Ramos (cell line): ENCODE data around the gene MLST8.
"Not testable (repeated sequence)": the region's sequence is repeated elsewhere in the genome, so short reads cannot be mapped to it uniquely, and the experiment has no call there.

Source experiments
- in situ Hi-C: fragments of 300-500 bp; cut with MboI; formaldehyde crosslinking; loops from one replicate; pipeline ENCODE4 v1.14.3; 2022; ENCODE audit warnings: low sequenced_read_pairs; ENCODE audit not compliant: unreplicated experiment

The MLST8 gene

DNA sequence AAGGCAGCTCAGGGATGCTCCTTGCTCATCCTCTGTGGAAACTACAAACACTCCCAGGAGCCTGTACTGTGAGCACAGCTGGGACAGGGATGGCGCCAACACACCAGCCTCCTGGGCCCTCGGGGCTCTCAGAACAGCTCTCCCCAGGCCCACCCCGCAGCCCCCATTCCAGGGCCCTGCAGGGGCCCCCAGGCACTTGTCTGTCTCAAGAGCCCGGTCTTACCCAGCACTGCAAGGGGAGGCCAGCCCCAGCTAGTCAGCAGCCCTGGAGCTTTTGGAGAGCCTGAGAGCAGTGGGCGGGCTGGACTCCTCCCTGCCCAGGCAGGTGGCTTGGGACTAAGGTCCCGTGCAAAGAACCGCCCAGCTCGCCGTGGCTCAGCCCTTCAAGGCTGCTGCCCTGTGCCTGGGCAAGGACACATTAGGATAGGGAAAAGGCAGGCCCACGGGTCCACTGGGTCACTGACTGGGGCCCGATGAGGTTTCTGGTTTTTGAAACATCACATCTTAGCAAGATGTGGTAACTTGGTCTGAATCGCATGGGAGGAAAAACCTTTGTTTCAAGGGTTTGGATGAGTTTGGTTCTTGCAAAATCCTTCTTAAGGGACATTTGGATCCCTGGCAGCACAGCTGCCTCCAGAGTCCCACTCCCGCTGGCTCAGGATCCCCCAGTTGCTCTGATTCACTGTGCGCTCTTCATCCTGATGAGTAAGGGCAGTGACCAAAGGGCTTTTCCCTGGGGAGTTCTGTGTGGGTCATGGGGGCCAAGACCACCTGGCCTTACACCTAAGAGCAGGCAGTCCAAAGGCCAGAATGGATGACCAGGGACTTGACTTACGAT, 33.8 kb downstream of the MLST8 start:
- in situ Hi-C loops, result no loop called here

DNA sequence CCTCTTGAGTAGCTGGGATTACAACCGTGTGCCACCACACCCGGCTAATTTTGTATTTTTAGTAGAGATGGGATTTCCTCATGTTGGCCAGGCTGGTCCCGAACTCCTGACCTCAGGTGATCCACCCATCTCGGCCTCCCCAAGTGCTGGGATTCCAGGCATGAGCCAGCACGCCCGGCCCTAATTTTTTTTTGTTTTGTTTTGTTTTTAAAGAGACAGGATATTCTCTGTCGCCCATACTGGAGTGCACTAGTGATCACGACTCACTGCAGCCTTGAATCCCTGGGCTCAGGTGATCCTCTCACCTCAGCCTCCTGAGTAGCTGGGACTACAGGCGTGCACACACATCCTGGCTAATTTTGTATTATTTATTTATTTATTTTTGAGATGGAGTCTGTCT, 35.1 kb downstream of the MLST8 start:
- in situ Hi-C loops, result not testable (repeated sequence)

DNA sequence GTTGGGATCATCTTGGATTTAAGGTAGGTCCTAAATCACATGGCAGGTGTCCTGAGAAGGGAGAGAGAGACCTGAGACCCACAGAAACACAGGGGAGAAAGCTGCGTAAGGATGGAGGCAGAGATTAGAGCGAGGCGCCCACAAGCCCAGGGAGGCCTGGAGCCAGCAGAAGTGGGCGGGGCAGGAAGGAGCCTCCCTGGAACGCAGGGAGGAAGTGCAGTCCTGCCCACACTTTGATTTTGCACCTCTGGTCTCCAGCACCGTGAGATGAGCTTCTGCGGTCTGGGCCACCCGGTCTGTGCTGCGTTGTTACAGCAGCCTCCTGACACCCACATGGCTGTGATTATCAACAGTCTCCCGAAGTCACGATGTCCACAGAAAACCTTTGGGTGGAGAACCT, 37.3 kb downstream of the MLST8 start:
- in situ Hi-C loops, result no loop called here

DNA sequence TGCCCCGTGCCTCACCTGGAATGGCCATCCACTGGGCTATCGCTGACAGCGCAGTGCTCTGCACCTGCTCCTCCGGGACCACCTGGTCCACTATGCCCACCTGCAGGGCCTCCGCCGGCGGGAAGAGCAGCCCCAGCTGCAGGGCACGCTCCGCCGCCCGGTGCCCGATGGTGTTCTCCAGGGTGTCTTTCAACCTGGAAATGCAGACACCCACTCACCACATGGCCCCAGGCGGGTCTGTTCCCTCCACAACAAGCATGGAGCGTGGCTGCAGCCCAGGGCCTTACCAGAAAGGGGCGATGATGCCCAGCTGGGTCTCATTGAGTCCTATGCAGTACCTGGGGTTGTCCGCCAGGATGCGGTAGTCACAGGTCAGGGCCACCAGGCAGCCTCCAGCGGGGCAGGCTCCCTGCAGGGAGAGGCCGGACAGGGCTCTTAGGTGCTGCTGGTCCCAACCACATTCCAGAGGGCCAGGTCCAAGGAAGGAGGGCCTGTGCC, 37.8 kb downstream of the MLST8 start:
- in situ Hi-C loops, result no loop called here

DNA sequence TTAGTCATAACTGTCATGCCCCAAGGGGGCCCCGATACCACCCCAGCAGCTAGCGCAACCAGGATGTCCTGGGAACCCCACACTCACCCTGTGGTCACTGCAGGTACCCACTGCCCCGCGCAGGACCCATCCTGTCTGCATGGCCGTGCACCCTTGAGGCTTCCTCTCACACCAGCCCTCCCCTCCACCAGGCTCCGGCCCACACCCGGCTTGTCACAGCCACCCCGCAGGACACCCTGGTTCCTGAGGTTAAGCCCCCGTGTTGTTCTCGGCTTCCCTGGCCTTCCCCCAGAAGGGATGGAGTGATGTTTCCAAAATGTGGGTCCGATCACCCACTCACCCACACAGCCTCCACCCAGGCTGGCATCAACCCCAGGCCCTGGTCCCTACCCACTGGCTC, 38.5 kb downstream of the MLST8 start:
- in situ Hi-C loops, result no loop called here

DNA sequence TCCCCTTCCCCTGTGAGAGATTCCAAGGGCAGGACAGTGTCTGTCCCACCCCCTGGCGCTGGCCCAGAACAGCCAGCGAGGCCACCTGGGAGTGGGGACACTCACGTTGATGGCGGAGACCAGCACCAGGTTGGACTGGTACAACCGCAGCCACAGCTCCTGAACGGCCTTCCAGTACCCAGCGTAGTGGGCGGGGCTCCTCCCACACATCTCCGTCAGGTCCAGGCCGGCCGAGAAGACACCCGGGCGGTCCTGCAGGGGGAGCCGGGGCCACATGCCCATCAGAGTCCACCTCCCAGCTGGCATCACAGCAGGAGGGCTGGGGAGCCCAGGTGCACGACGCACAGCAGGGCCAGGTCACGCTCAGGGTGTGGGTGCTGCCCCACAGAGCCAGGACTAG, 39.0 kb downstream of the MLST8 start:
- in situ Hi-C loops, result no loop called here

DNA sequence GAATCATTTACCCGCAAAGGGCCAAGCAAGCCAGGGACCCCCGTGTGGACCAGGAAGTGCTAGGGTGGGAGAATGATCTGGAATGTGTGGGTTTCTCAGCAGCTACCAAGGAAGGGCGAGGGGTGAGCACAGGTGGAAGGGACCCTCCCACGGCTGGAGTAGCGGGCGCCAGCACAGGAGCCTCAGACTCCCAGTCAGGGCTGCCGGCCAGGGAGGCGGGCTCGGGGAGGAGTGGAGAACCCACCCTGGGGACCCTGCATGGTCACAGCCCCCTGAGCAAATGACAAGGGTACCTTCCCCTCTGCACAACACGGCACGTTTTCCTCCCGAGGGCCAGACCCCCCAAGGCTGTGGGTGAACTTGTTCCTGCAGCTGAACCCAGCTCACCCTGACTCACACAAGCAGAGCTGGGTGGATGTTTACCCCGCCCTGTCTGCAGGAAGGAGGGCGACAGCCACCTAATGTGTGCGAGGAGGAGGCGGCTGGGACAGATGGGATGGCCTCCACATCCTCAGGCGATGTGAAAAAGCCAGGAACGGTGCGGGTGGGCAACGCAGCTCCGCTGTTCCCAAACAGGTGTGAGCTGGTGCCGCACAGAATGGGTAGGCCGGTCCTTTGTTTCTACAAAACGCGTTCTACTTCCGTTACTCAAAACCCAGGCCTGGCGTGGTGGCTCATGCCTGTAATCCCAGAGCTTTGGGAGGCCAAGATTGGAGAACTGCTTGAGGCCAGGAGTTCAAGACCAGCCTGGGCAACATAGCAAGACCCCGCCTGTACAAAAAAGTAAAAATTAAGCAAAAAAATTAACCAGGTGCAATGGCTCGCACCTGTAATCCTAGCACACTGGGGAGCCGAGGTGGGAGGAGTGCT, 39.9 kb downstream of the MLST8 start:
- in situ Hi-C loops, result no loop called here

DNA sequence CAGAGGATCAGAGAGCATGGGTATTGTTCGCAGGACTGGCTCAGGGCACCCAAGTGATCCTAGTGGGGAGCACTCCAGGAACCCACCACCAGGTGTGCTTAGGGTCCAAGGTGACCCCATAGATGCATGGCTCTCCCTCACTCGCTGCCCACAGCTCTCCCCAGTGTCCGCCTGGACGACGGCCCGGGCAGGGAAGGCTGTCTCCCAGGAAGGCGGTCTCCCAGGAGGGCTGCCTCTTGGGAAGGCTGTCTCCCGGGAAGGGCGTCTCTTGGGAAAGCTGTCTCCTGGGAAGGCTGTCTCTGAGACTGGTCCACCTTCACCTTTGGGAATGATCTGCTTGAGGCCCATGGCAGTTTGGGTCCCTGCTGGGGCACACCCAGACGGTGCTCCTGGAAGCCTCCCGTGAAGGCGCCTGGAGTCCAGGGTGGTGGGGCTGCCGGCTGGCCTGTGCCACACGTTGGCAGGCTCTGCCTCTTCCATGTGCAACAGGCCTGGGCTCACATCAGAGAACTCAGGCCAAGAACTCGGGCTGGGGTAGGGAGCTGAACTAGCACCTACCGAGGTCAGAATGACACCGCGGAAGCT, 41.1 kb downstream of the MLST8 start:
- in situ Hi-C loops, result no loop called here

DNA sequence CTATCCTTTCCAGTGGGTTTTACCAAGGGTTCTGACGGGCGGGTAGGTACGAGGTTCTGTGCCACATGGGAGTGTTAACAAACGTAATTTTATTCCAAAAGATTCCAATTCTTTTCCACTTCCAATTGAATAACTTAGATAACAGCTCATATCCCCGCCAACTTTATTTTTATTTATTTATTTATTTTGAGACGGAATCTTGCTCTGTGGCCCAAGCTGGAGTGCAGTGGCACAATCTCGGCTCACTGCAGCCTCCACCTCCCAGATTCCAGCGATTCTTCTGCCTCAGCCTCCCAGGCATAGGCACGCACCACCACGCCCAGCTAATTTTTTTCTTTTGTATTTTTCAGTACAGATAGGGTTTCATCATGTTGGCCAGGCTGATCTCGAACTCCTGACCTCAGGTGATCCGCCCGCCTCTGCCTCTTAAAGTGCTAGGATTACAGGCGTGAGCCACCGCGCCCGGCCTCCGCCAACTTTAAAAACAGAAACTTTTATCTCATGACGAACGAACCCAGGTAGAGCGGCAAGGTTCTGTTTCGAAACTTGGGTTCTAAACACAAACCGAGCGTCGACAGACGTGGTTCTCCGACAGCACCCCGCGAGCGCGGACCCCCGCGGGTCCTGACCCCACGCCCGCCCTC, 45.5 kb downstream of the MLST8 start:
- in situ Hi-C loops, result no loop called here

DNA sequence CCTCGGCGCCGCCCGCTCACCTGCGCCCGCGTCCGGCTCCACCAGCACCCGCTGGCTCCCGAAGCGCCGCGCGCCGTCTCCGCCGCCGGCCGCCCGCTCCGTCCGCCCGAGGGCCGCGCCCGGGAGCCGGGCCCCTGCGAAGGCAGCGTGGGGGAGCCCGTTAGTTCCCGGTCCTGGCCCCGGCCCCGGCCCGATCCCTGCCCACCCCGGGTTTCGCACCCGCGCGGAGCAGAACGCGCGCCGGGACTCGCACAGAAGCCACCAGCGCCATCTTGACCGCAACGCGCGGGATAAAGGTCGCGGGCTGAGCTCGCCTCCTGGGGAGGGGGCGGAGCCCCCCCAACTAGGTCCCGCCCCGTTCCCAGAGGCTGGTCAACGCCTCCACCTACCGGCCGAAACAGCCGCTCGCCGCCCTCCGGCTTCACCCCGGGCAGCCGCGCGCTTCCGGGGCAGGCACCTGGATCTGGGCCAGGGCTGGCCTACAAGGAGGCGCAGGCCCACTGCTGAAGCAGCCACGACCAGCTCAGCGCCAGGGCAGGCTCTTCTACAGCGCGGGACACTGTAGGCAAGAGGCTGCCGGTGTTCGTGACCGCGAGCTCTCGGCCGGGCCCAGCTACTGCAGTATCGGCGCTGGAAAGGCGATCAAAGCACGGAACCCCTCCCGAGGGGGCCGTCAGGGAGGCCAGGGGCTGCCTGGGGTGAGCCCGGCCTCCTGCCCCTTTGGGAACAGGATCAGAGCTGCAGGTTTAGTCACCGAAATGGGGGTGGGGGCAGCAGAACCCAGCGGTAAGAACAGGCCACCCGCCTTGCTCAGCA, 46.2 kb downstream of the MLST8 start, which contains the start of gene ECI1:
TSS of gene ECI1 (minus strand) at position 292 of the 816 bp plus-strand sequence. CDS start at position 271, 21 bp downstream.
- in situ Hi-C loops, result no loop called here

DNA sequence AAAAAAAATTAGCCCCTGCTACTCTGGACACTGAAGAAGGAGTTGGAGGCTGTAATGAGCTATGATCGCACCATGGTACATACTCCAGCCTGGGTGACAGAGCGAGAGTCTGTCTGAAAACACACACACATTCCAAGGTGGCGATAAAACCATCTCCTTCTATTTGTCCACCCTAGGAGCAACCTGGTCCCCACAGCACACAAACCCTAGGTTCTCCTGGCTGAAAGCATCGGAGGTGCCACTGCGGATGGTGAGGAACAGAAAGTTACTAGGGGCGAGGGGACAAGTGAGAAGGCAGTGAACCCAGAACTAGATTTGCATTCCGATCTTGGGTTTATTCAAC, 47.5 kb downstream of the MLST8 start:
- in situ Hi-C loops, result no loop called here

DNA sequence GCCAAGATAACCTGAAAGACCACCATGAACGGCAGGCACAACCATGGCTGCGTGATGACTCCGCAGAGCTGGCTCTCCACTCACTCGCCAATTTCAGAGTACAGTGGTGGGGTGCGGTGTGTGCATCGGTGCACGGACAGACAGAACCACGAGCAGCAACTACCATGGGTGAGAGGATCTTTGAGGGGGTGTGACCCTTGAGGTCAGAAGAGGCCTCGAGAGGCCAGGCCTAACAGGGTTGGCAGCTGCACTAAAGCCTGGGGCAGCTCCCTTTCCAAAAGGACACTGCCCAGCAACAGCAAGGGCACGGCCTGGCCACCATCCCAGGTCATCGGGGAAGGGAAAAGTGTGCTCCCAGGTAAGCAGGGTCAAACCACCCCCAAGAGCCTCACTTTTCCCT, 48.0 kb downstream of the MLST8 start:
- in situ Hi-C loops, result no loop called here

DNA sequence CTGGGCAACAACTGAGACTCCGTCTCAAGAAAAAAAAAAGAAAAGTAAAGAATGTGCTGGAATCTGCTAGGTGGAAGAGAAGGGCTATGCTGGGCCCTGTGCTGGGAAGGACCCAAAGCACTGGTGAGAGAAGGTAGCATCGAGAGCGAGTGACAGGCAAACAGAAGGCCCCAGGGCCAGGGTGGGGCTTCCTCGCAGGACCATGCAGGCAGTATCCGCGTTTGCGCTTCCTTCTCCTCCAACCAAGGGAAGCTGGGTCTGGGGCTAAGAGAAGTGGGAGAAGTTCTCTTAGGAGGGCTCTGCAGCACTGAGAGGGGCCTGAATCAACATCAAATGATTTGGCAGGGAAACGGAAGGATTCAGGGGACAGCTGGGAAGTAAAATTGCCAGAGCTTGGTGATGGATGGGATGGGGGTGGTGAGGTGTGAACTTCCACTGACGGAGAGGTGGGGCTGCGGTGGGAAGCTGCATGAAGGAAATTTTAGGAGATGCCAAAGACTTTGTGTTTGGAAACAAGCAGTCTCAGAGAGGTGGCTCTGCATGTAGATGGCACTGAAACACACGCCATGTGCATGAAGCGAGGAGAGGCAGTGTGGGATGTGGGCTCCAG, 51.4 kb downstream of the MLST8 start:
- in situ Hi-C loops, result no loop called here

DNA sequence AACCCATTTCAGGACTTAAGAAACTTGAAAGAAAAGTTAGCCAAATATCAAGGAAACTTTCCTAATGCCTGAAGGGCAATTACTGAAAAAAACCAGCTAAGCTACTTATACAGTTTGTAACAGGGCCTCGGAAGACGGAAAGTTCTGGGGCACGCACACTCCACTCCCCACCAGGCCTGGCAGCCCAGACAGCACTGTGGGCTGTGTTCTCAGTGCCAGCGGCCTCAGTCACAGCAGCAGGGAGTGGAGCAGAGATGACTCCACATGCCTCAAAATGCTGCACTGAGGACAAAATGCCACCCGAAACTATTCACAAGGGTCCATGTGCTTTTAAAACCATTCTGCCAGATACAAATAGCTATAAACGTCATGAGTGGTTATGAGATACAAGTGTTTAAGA, 52.5 kb downstream of the MLST8 start:
- in situ Hi-C loops, result no loop called here

DNA sequence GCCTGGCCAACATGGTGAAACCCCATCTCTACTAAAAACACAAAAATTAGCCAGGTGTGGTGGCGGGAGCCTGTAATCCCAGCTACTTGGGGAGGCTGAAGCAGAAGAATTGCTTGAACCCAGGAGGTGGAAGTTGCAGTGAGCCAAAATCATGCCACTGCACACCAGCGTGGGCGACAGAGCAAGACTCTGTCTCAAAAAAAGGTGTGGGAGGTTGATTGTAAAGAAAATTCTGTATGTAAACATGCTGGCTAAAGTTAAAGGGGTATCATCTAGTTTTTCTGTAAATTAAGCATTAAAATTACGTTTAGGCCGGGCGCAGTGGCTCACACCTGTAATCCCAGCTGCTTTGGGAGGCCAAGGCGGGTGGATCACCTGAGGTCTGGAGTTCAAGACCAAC, 53.3 kb downstream of the MLST8 start:
- in situ Hi-C loops, result not testable (repeated sequence)
